NCI-H1417 treated with DMSO at 0.1 percent for 48 hours (cell line): Measurements from ENCODE around the gene DAND5.

Experiments
- DNase-seq: peaks from one replicate; lab custom pipeline; 2025; lab: John Stamatoyannopoulos, UW

The DAND5 gene

GRCh38 chr19:12969292-12969988 lies at the start of gene DAND5:
Gene DAND5 (plus strand): TSS chr19:12969576. CDS start chr19:12969661, 85 bp downstream.
- no peak for DNase-seq

GRCh38 chr19:12921047-12921446 lies 48.3 kb upstream of the DAND5 start:
- DNase-seq: no peak

GRCh38 chr19:12922959-12923358 lies 46.4 kb upstream of the DAND5 start:
- DNase-seq: no peak

GRCh38 chr19:12924621-12925310 lies 44.6 kb upstream of the DAND5 start:
- DNase-seq: no peak

- no peak for DNase-seq
Observed at GRCh38 chr19:12930002-12930645, 39.3 kb upstream of the DAND5 start.

- DNase-seq: no peak
Observed at GRCh38 chr19:12932392-12933286, 36.7 kb upstream of the DAND5 start.

- peak; percentile 60 for DNase-seq
Observed at GRCh38 chr19:12933287-12934072, 35.9 kb upstream of the DAND5 start, which contains the start of gene FARSA. Gene FARSA (minus strand): TSS chr19:12933711. CDS start chr19:12933696, 15 bp downstream.

- no peak for DNase-seq
Observed at GRCh38 chr19:12935071-12935470, 34.3 kb upstream of the DAND5 start.

GRCh38 chr19:12936582-12936981 lies 32.8 kb upstream of the DAND5 start:
- no peak for DNase-seq

- DNase-seq: no peak
Observed at GRCh38 chr19:12937093-12937926, 32.1 kb upstream of the DAND5 start.

- peak; percentile 96 for DNase-seq
Observed at GRCh38 chr19:12937927-12938778, 31.2 kb upstream of the DAND5 start, which contains the start of gene CALR. Gene CALR (plus strand): TSS chr19:12938609. CDS start chr19:12938680, 71 bp downstream.

GRCh38 chr19:12938779-12939601 lies 30.4 kb upstream of the DAND5 start:
- no peak for DNase-seq

- no peak for DNase-seq
Observed at GRCh38 chr19:12939975-12940423, 29.4 kb upstream of the DAND5 start.

- no peak for DNase-seq
Observed at GRCh38 chr19:12940897-12941296, 28.5 kb upstream of the DAND5 start.

- DNase-seq: no peak
Observed at GRCh38 chr19:12943437-12944044, 25.8 kb upstream of the DAND5 start.

GRCh38 chr19:12944104-12944674 lies 25.2 kb upstream of the DAND5 start:
- DNase-seq: no peak

- DNase-seq: peak; percentile 93
Observed at GRCh38 chr19:12945479-12946091, 23.8 kb upstream of the DAND5 start, which contains the start of gene RAD23A. Gene RAD23A (plus strand): TSS chr19:12945862. CDS start chr19:12945949, 87 bp downstream.
